Measurements from ENCODE around the gene KRTAP10-1. TPM values are rescaled to one million over a fixed set of nuclear protein-coding genes. Genes with fewer than 3 reads are reported as not detected.

The KRTAP10-1 gene
- total RNA-seq, 2 experiments from 2014 or later: 0.13 TPM; not detected in 1

DNA sequence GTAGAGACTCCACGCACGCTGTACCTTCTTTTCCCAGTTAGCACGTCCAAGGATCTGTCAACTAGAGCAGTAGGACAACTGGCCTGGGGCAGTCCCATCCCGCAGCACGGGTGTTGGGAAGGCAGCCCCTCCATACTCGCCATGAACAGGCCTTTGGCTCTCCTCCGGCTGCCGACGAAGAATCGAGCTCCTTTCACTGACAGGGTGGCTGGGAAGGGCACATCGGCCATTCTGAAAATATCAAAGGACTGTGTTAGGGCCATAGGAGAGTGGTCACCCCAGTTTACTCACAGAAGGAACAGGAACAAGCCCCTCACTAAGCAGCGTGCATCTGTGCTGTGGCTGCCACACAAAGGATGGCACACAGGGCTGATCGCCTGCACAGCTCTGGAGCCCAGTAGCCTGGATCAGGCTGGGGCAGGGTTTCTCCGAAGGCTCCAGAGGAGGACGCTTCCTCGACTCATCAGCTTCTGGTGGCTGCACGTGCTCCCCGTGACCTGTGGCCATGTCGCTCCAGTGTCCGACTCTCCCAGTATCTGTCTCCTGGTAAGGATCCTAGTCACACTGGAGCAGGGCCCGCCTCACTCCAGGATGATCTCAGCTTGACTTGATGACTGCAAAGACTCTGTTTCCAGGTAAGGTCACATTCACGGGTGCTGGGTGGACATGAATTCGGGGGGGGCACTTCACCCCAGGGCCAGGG, 8.9 kb downstream of the KRTAP10-1 start:
- H3K4me2 ChIP-seq (ENCODE audit: low read length): no peak overlapping the region
- DNase-seq (ENCODE audit: low spot score): no peak
- H3K27ac ChIP-seq (ENCODE audit: low read depth, low read length, poor library complexity, severe bottlenecking): no peak overlapping the region
- no peak overlapping the region for H2AFZ ChIP-seq (ENCODE audit: low read length)
- no TSS peak for BruUV-seq (replicated peaks)
- no peaks in the 10 kb centered on the region for H3K36me3 ChIP-seq (ENCODE audit: insufficient read depth, low read length)
- POLR2A ChIA-PET: no interaction called here
- intact Hi-C loops (cut with micrococcal nuclease; ENCODE audit: unreplicated experiment): no loop called here
- no peaks in the 10 kb centered on the region for H3K4me1 ChIP-seq (ENCODE audit: insufficient read depth, low read length, poor library complexity, severe bottlenecking)
- TF ChIP-seq, protein P1, sequence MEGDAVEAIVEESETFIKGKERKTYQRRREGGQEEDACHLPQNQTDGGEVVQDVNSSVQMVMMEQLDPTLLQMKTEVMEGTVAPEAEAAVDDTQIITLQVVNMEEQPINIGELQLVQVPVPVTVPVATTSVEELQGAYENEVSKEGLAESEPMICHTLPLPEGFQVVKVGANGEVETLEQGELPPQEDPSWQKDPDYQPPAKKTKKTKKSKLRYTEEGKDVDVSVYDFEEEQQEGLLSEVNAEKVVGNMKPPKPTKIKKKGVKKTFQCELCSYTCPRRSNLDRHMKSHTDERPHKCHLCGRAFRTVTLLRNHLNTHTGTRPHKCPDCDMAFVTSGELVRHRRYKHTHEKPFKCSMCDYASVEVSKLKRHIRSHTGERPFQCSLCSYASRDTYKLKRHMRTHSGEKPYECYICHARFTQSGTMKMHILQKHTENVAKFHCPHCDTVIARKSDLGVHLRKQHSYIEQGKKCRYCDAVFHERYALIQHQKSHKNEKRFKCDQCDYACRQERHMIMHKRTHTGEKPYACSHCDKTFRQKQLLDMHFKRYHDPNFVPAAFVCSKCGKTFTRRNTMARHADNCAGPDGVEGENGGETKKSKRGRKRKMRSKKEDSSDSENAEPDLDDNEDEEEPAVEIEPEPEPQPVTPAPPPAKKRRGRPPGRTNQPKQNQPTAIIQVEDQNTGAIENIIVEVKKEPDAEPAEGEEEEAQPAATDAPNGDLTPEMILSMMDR (conservative IDR thresholded peaks at IDR 0.05; ENCODE audit: low read length): no peak
- no peak for TF ChIP-seq EZH2phosphoT487 (IDR thresholded peaks at IDR 0.05; ENCODE audit: borderline replicate concordance, low read depth, low read length)
- CTCF ChIA-PET (ENCODE audit: unreplicated experiment): no interaction called here
- no peaks in the 10 kb centered on the region for H3K9me3 ChIP-seq (ENCODE audit: low read length)
- H4K20me1 ChIP-seq (ENCODE audit: insufficient read depth, low read length): no peaks in the 10 kb centered on the region
- no peaks in the 10 kb centered on the region for H3K79me2 ChIP-seq (ENCODE audit: insufficient read depth, low read depth, low read length)
- no peaks in the 10 kb centered on the region for H3K9me2 ChIP-seq (ENCODE audit: insufficient read depth, low read length)
- no peak overlapping the region for H3K4me3 ChIP-seq (ENCODE audit: low read depth, low read length, poor library complexity, severe bottlenecking)

DNA sequence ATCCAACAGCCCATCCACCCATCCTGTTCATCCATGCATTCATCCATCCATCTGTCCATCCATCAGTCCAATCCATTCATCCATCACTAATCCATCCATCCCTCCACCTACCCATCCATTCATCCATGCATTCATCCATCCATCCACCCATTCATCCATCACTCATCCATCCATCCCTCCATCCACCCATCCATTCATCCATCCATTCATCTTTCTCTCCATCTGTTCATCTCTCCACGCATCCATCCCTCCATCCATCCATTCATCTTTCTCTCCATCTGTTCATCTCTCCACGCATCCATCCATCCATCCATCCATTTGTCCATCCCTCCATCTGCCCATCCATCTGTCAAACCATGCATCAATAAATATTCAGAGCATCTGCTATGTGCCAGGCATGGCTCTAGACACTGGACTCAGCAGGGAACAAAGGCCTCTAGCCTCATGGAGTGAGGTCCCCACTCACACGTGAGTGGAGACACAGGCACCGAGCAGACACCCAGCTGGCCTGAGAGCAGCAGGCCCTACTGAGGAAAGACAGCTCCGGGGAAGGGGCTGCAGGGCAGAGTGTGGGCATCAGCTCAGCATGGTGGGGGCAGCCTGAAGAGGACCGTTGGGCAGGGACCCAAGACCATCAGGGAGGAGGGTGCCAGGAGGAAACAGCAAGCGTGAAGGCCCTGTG, 9.6 kb downstream of the KRTAP10-1 start:
- POLR2A ChIA-PET: no interaction called here
- CTCF ChIA-PET (ENCODE audit: unreplicated experiment): interaction anchor here (0.5 kb wide), 1 partner anchor 71 kb away, joined by 3 read pairs; no protein-coding TSS in a partner anchor
- H3K36me3 ChIP-seq (ENCODE audit: insufficient read depth, low read length): no peaks in the 10 kb centered on the region

More for the DNA sequence above, 9.6 kb downstream of the KRTAP10-1 start:
- no peaks in the 10 kb centered on the region for H3K9me3 ChIP-seq (ENCODE audit: low read length)
- H3K9me2 ChIP-seq (ENCODE audit: insufficient read depth, low read length): no peaks in the 10 kb centered on the region
- no peaks in the 10 kb centered on the region for H3K4me1 ChIP-seq (ENCODE audit: insufficient read depth, low read length, poor library complexity, severe bottlenecking)
- H3K4me2 ChIP-seq (ENCODE audit: low read length): no peak overlapping the region
- intact Hi-C loops (cut with micrococcal nuclease; ENCODE audit: unreplicated experiment): no loop called here
- no peaks in the 10 kb centered on the region for H3K79me2 ChIP-seq (ENCODE audit: insufficient read depth, low read depth, low read length)
- no peak overlapping the region for H3K4me3 ChIP-seq (ENCODE audit: low read depth, low read length, poor library complexity, severe bottlenecking)
- H4K20me1 ChIP-seq (ENCODE audit: insufficient read depth, low read length): no peaks in the 10 kb centered on the region
- TF ChIP-seq EZH2phosphoT487 (IDR thresholded peaks at IDR 0.05; ENCODE audit: borderline replicate concordance, low read depth, low read length): no peak
- TF ChIP-seq, protein P1 (conservative IDR thresholded peaks at IDR 0.05; ENCODE audit: low read length): no peak
- no peak overlapping the region for H2AFZ ChIP-seq (ENCODE audit: low read length)
- DNase-seq (ENCODE audit: low spot score): no peak
- BruUV-seq (replicated peaks): no TSS peak
- no peak overlapping the region for H3K27ac ChIP-seq (ENCODE audit: low read depth, low read length, poor library complexity, severe bottlenecking)

Data from OCI-LY7 (cell line).